RWPE2 (cell line): ENCODE data around the gene TBC1D14.

Experiments
- ATAC-seq: fragments of 200-7000 bp; cut with Tn5 transposase; 3 replicates; pipeline ENCODE4 v1.9.1; 2021; ENCODE audit warnings: low read depth
- DNase-seq: peaks from one replicate; pipeline ENCODE4 v3.0.0-alpha.2; 2020; ENCODE audit warnings: low spot score
- H3K27ac ChIP-seq: fragments of 450-650 bp; 2 replicates; pipeline ENCODE4 v1.5.1; 2017; ENCODE audit warnings: mild to moderate bottlenecking; ENCODE audit not compliant: poor library complexity, severe bottlenecking
- H3K27me3 ChIP-seq: fragments of 250-450 bp; sonication (Bioruptor Pico); 2 replicates; pipeline ENCODE4 v1.5.1; 2021; ENCODE audit warnings: mild to moderate bottlenecking, moderate library complexity; ENCODE audit not compliant: insufficient read depth, poor library complexity, severe bottlenecking
- H3K36me3 ChIP-seq: fragments of 250-450 bp; sonication (Bioruptor Pico); 2 replicates; pipeline ENCODE4 v1.5.1; 2020; ENCODE audit warnings: low read depth, mild to moderate bottlenecking, moderate library complexity
- H3K4me1 ChIP-seq: fragments of 250-450 bp; sonication (Bioruptor Pico); 2 replicates; pipeline ENCODE4 v1.5.1; 2021; ENCODE audit warnings: mild to moderate bottlenecking, moderate library complexity; ENCODE audit not compliant: insufficient read depth, poor library complexity, severe bottlenecking
- H3K4me3 ChIP-seq: fragments of 250-450 bp; sonication (Bioruptor Pico); 2 replicates; pipeline ENCODE4 v1.5.1; 2021; ENCODE audit warnings: mild to moderate bottlenecking, moderate library complexity; ENCODE audit not compliant: severe bottlenecking
- H3K9me3 ChIP-seq: fragments of 250-450 bp; sonication (Bioruptor Pico); 2 replicates; pipeline ENCODE4 v1.5.1; 2021; ENCODE audit warnings: mild to moderate bottlenecking, moderate library complexity; ENCODE audit not compliant: severe bottlenecking
- CTCF ChIP-seq: fragments of 450-650 bp; IDR thresholded peaks from one replicate; pipeline ENCODE4 v1.5.1; 2017; ENCODE audit warnings: mild to moderate bottlenecking, moderate library complexity; ENCODE audit not compliant: poor library complexity, severe bottlenecking

Gene TBC1D14

GRCh38 chr4:6962211-6963041, 52.8 kb downstream of the TBC1D14 start:
- ATAC-seq (no peak), DNase-seq (no peak)
- no peak for TF ChIP-seq CTCF
- Histone ChIP-seq H3K27ac (no peak overlapping the region), H3K27me3 (no peaks in the 10 kb centered on the region), H3K4me3 (no peak overlapping the region), H3K36me3 (0 out of 2 replicates have a peak, but pooled peaks cover under 1% of the 10 kb centered on the region), H3K9me3 (no peaks in the 10 kb centered on the region), H3K4me1 (no peaks in the 10 kb centered on the region)

- ATAC-seq (no peak), DNase-seq (no peak)
- Histone ChIP-seq H3K27me3 (no peaks in the 10 kb centered on the region), H3K27ac (no peak overlapping the region), H3K9me3 (no peaks in the 10 kb centered on the region), H3K36me3 (0 out of 2 replicates have a peak, but pooled peaks cover 3% of the 10 kb centered on the region), H3K4me1 (no peaks in the 10 kb centered on the region), H3K4me3 (no peak overlapping the region)
- TF ChIP-seq CTCF = no peak
Observed at GRCh38 chr4:6963139-6963611, 53.5 kb downstream of the TBC1D14 start.

DNA sequence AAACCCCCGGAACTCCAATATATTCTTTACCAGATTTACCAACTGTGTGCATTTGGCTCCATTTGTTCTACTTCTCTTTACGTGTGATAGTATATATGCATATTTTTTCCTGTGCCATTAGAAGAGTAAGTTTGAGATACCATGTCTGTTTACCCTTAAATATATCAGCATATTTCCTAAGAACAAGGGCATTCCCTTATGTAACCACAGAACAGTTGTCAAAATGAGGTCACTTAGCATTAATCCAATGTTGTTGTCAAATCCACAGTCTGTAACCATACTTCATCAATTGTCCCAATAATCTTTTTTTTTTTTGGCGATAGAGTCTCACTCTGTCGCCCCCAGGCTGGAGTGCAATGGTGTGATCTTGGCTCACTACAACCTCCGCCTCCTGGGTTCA, 55.2 kb downstream of the TBC1D14 start:
- ATAC-seq (no peak), DNase-seq (no peak)
- Histone ChIP-seq H3K4me3 (no peak overlapping the region), H3K27ac (no peak overlapping the region), H3K27me3 (no peaks in the 10 kb centered on the region), H3K36me3 (0 out of 2 replicates have a peak, but pooled peaks cover 3% of the 10 kb centered on the region), H3K4me1 (no peaks in the 10 kb centered on the region), H3K9me3 (no peaks in the 10 kb centered on the region)
- no peak for TF ChIP-seq CTCF

DNA sequence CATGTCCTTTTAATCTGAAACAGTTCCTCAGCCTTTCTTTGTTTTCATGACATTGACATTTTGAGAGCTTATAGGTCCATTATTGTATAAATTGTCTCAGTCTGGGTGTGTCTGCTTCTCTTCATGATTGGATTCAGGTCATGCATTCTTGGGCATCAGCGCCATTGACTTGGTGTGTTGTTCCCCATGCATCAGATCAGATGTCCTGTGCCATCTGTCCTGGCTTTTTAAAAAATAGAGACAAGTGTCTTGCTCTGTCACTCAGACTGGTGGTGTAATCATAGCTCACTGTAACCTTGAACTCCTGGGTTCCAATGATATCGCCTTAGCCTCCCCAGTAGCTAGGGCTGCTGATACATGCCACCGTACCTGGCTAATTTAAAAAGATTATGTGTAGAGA, 55.7 kb downstream of the TBC1D14 start:
- DNase-seq (no peak), ATAC-seq (no peak)
- Histone ChIP-seq H3K27ac (no peak overlapping the region), H3K36me3 (0 out of 2 replicates have a peak, but pooled peaks cover 3% of the 10 kb centered on the region), H3K9me3 (no peaks in the 10 kb centered on the region), H3K4me3 (no peak overlapping the region), H3K4me1 (no peaks in the 10 kb centered on the region), H3K27me3 (no peaks in the 10 kb centered on the region)
- no peak for TF ChIP-seq CTCF

- H3K4me3 ChIP-seq = no peak overlapping the region
- TF ChIP-seq CTCF = no peak
Observed at GRCh38 chr4:6967846-6968340, 58.3 kb downstream of the TBC1D14 start.

More at GRCh38 chr4:6967846-6968340, 58.3 kb downstream of the TBC1D14 start:
- Histone ChIP-seq H3K4me1 (no peaks in the 10 kb centered on the region), H3K27ac (no peak overlapping the region), H3K36me3 (0 out of 2 replicates have a peak, but pooled peaks cover 3% of the 10 kb centered on the region), H3K27me3 (no peaks in the 10 kb centered on the region), H3K9me3 (no peaks in the 10 kb centered on the region)
- DNase-seq (no peak), ATAC-seq (no peak)
